OCI-LY3 (cell line): Measurements from ENCODE around the gene OR5K4.

Source experiments
- H2AFZ ChIP-seq: fragments of 200-600, 300-600 bp; shearing (Covaris generic); 2 replicates; pipeline ENCODE4 v1.6.0; 2014; ENCODE audit warnings: antibody characterized with exemption, low read depth, low read length
- H3K27ac ChIP-seq: fragments of 200-600, 300-600 bp; sonication (generic); 2 replicates; pipeline ENCODE4 v1.5.1; 2014; ENCODE audit warnings: mild to moderate bottlenecking, low read length, moderate library complexity, mixed read lengths
- H3K27me3 ChIP-seq: fragments of 200-600, 300-600 bp; sonication (generic); 2 replicates; pipeline ENCODE4 v1.6.1; 2014; ENCODE audit warnings: low read depth, low read length, mixed read lengths
- H3K36me3 ChIP-seq: fragments of 200-600, 300-600 bp; sonication (generic); replicated peaks from 2 replicates; pipeline ENCODE3; 2014; ENCODE audit warnings: low read depth, low read length, mixed read lengths
- H3K4me1 ChIP-seq: fragments of 300-600, 200-600 bp; sonication (generic); 2 replicates; pipeline ENCODE4 v1.6.1; 2014; ENCODE audit warnings: low read length, mixed read lengths
- H3K4me2 ChIP-seq: fragments of 200-600, 300-600 bp; sonication (generic); 2 replicates; pipeline ENCODE4 v1.6.1; 2014; ENCODE audit warnings: low read length, mixed read lengths
- H3K4me3 ChIP-seq: fragments of 300-600, 200-600 bp; sonication (generic); 2 replicates; pipeline ENCODE4 v1.5.1; 2014; ENCODE audit warnings: antibody characterized with exemption, mild to moderate bottlenecking, low read length, moderate library complexity
- H3K79me2 ChIP-seq: fragments of 300-600, 200-600 bp; shearing (Covaris generic); 2 replicates; pipeline ENCODE4 v1.6.1; 2014; ENCODE audit warnings: mild to moderate bottlenecking, low read length, mixed read lengths
- H3K9ac ChIP-seq: fragments of 300-600, 200-600 bp; shearing (Covaris generic); 2 replicates; pipeline ENCODE4 v1.6.0; 2014; ENCODE audit warnings: mild to moderate bottlenecking, low read length, moderate library complexity
- H3K9me3 ChIP-seq: fragments of 200-600, 300-600 bp; shearing (Covaris generic); 2 replicates; pipeline ENCODE4 v1.6.1; 2014; ENCODE audit warnings: low read length, mixed read lengths; ENCODE audit not compliant: insufficient read depth
- H4K20me1 ChIP-seq: fragments of 200-600, 300-600 bp; sonication (generic); 2 replicates; pipeline ENCODE4 v1.6.1; 2016; ENCODE audit warnings: low read length, mixed read lengths; ENCODE audit not compliant: insufficient read depth
- EZH2phosphoT487 ChIP-seq: fragments of 200-600 bp; shearing (Covaris generic); IDR thresholded peaks from 2 replicates; pipeline ENCODE4 v1.6.1; 2018; ENCODE audit warnings: antibody characterized with exemption, mixed run types, low read depth
- TF ChIP-seq, protein P1 (sequence below): fragments of 200-600, 300-600 bp; sonication (generic); IDR thresholded peaks from 2 replicates; pipeline ENCODE4 v1.5.1; 2014; ENCODE audit warnings: antibody characterized with exemption, low read length, low read depth

Gene OR5K4

DNA sequence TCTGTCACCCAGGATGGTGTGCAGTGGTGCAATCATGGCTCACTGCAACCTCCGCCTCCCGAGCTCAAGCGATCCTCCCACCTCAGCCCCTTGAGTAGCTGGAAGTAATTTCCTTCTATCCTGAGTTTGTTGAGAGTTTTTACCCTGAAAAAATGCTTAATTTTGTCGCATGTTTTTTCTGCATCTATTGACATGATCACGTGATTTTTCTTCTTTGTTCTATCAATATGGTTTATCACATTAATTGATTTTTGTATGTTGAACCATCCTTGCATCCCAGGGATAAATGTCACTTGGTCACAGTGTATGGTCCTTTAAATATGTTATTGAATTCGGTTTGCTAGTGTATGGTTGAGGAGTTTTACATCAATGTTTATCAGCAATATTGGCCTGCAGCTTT lies 11.9 kb upstream of the OR5K4 start:
- no peaks in the 10 kb centered on the region for H4K20me1 ChIP-seq
- H3K4me2 ChIP-seq = no peak overlapping the region
- H3K36me3 ChIP-seq = no peaks in the 10 kb centered on the region
- no peak overlapping the region for H3K27ac ChIP-seq
- H3K27me3 ChIP-seq = peaks cover 15% of the 10 kb centered on the region
- no peaks in the 10 kb centered on the region for H3K9me3 ChIP-seq
- TF ChIP-seq, protein P1, sequence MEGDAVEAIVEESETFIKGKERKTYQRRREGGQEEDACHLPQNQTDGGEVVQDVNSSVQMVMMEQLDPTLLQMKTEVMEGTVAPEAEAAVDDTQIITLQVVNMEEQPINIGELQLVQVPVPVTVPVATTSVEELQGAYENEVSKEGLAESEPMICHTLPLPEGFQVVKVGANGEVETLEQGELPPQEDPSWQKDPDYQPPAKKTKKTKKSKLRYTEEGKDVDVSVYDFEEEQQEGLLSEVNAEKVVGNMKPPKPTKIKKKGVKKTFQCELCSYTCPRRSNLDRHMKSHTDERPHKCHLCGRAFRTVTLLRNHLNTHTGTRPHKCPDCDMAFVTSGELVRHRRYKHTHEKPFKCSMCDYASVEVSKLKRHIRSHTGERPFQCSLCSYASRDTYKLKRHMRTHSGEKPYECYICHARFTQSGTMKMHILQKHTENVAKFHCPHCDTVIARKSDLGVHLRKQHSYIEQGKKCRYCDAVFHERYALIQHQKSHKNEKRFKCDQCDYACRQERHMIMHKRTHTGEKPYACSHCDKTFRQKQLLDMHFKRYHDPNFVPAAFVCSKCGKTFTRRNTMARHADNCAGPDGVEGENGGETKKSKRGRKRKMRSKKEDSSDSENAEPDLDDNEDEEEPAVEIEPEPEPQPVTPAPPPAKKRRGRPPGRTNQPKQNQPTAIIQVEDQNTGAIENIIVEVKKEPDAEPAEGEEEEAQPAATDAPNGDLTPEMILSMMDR = no peak
- TF ChIP-seq EZH2phosphoT487 = no peak
- H3K79me2 ChIP-seq = no peaks in the 10 kb centered on the region
- H3K9ac ChIP-seq = no peak overlapping the region
- no peak overlapping the region for H3K4me3 ChIP-seq
- H3K4me1 ChIP-seq = 0 out of 2 replicates have a peak, but pooled peaks cover 3% of the 10 kb centered on the region
- no peak overlapping the region for H2AFZ ChIP-seq

DNA sequence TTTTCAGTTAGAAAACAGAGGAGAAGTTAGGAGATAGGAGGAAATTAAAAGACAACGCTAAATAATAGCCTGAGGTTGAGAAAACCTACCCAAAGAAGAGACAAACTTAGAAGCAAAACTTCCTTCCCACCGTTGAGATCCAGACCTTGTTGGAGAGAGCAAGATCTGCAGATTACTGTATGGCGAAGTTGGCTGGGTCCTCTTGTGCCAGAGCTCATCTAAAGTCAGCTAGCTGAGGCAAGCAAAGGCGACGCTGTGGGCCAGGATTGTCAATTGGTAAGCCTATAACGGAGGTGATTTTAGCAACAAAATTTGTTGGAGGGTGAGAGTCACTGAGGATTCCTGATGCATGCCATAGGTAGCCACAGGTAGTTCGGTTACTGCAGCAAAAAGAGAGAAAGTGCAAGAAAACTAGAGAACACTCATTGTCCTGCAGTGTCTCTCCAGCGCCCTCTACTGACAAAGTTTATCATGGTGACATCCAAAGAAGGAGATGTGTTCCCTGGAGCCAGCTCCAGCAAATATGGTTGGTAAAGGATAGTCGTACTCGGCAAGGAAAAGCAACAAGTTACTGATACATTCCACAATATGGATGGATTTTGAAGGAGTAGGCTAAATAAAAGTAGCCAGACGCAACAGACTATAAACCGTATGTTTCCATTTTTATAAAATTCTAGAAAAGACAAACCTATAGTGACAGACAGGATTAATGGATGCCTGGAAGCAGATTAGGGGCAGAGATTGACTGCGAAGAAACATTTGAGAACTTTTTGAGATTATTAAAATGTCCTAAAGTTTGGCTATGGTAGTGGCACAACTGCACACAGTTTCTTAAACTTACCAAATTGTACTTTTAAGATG lies 9.8 kb upstream of the OR5K4 start:
- Histone ChIP-seq H3K27me3 (peaks cover 21% of the 10 kb centered on the region), H3K4me2 (peak overlapping the region; percentile 31; the same call in 1 of the 2 replicates), H4K20me1 (no peaks in the 10 kb centered on the region), H3K27ac (no peak overlapping the region), H3K4me1 (0 out of 2 replicates have a peak, but pooled peaks cover 3% of the 10 kb centered on the region), H3K9me3 (no peaks in the 10 kb centered on the region), H2AFZ (no peak overlapping the region), H3K9ac (no peak overlapping the region), H3K4me3 (no peak overlapping the region), H3K36me3 (no peaks in the 10 kb centered on the region), H3K79me2 (no peaks in the 10 kb centered on the region)
- TF ChIP-seq, protein P1 = peak; percentile 93
- TF ChIP-seq EZH2phosphoT487 = no peak

DNA sequence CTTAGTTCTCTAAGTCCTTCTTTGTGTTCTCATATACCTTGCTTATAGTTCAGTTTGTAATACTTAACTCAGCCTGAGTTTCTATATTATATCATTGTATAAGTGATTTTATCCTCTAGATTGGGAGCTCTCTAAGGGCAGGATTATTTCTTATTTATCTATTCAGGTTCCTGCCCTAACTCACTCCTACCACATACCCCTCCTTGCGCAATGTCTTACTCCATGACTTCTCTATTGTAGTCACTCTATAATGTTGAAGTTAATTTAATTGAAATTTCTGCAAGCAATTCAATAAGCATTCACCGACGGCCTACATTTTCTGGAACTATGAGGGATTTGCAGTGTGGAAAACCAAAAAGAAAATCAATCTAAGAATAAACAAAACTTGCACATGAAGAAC lies 3.6 kb upstream of the OR5K4 start:
- Histone ChIP-seq H3K4me2 (no peak overlapping the region), H3K4me3 (no peak overlapping the region), H4K20me1 (no peaks in the 10 kb centered on the region), H3K27ac (no peak overlapping the region), H2AFZ (no peak overlapping the region), H3K79me2 (no peaks in the 10 kb centered on the region), H3K36me3 (no peaks in the 10 kb centered on the region), H3K9me3 (no peaks in the 10 kb centered on the region), H3K27me3 (0 out of 2 replicates have a peak, but pooled peaks cover 12% of the 10 kb centered on the region), H3K4me1 (no peaks in the 10 kb centered on the region), H3K9ac (no peak overlapping the region)
- TF ChIP-seq, protein P1 = no peak
- no peak for TF ChIP-seq EZH2phosphoT487

DNA sequence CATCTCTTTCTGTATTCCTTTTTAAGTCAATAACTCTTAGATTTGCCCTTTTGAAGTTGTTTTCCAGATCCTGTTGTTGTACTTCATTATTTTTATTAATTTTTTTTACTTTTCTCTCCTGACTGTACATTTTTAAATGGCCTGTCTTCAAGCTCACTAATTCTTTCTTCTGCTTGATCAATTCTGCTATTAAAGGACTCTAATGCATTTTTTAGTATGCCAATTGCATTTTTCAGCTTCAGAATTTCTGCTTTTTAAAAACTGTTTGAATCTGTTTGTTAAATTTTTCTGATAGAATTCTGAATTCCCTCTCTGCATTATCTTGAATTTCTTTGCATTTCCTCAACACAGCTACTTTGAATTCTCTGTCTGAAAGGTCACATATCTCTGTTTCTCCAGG lies 5.6 kb downstream of the OR5K4 start:
- no peaks in the 10 kb centered on the region for H3K36me3 ChIP-seq
- no peak overlapping the region for H3K4me2 ChIP-seq
- H3K79me2 ChIP-seq = no peaks in the 10 kb centered on the region
- no peaks in the 10 kb centered on the region for H3K27me3 ChIP-seq
- no peak overlapping the region for H3K9ac ChIP-seq
- H2AFZ ChIP-seq = no peak overlapping the region
- H3K27ac ChIP-seq = no peak overlapping the region
- H3K9me3 ChIP-seq = peaks cover 4% of the 10 kb centered on the region; the same call in 1 of the 2 replicates
- H3K4me3 ChIP-seq = no peak overlapping the region
- H3K4me1 ChIP-seq = no peaks in the 10 kb centered on the region
- no peak for TF ChIP-seq EZH2phosphoT487
- TF ChIP-seq, protein P1 = no peak
- H4K20me1 ChIP-seq = no peaks in the 10 kb centered on the region
